ENCODE results near the gene DENND1A.

DNA sequence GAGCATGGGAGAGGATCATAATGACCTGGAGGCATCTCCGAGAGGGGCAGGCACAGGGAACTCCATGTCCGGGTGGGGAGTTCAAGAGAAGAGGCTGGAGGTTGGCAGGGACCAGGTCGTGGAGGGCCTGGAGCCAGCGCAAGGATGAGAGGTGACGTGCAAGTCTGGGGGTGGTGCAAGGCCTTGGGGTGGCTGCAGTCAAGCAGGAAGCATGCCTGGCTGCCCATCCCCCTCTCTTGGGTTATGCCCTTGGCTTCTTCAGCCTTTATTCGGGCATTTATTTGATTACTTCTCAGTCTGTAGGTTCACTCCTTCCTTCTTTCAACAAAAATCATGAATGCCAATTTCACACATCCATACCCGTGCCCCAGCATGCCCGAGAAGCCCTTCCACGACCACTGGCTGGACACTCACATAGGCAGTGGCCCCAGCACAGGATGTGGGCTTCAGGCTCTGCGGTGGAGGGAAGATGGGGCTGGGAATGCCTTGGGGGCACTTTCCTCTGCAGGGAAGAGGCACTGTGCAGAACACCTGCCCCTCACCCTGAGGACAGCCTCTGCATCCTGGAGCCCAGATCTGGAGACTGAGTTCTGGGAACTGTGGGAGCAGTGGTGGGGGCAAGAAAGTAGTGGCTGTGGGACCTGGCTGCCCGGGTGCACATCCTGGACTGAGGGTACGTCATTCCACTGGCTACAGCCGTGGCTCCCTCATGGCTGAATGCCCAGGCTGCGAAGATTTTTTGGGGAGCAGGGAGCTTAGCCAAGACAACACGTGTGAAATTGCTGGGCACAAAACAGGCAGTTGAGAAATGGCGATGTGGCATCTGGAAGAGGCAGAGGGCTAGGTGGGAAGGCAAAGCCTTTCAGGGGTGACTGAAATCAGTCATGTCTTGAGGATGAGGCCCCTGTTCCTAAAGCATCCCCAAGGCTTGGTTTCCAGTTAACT lies 535.4 kb downstream of the DENND1A start:
- TF ChIP-seq, protein P1, sequence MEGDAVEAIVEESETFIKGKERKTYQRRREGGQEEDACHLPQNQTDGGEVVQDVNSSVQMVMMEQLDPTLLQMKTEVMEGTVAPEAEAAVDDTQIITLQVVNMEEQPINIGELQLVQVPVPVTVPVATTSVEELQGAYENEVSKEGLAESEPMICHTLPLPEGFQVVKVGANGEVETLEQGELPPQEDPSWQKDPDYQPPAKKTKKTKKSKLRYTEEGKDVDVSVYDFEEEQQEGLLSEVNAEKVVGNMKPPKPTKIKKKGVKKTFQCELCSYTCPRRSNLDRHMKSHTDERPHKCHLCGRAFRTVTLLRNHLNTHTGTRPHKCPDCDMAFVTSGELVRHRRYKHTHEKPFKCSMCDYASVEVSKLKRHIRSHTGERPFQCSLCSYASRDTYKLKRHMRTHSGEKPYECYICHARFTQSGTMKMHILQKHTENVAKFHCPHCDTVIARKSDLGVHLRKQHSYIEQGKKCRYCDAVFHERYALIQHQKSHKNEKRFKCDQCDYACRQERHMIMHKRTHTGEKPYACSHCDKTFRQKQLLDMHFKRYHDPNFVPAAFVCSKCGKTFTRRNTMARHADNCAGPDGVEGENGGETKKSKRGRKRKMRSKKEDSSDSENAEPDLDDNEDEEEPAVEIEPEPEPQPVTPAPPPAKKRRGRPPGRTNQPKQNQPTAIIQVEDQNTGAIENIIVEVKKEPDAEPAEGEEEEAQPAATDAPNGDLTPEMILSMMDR (IDR thresholded peaks at IDR 0.05), result no peak
- no peak for TF ChIP-seq POLR2AphosphoS5 (IDR thresholded peaks at IDR 0.05; ENCODE audit: low read depth, low read length)
